ENCODE results near the gene UBE3B.

The UBE3B gene

GRCh38 chr12:109529691-109530640 lies 52.5 kb downstream of the UBE3B start:
- H3K36me3 ChIP-seq (ENCODE audit: control insufficient read depth in 1 of 2, insufficient read depth in 2 of 2, low read depth in 1 of 2, low read length in 2 of 2), result peaks cover 62 to 91% of the 10 kb centered on the region in 2 experiments
- no peak overlapping the region for H2BK5ac ChIP-seq (ENCODE audit: low read depth, low read length, poor library complexity, severe bottlenecking)
- H4K91ac ChIP-seq (ENCODE audit: low read length), result no peak overlapping the region
- H3K79me1 ChIP-seq (replicated peaks; ENCODE audit: low read length, poor library complexity, severe bottlenecking), result peaks cover 1% of the 10 kb centered on the region
- no peak overlapping the region for H2BK15ac ChIP-seq (ENCODE audit: low read depth, poor library complexity, severe bottlenecking)
- H3K18ac ChIP-seq (ENCODE audit: low read depth in 1 of 2, low read length in 2 of 2), result peak overlapping the region in 1 of 2 experiments; percentile 64
- H3K4ac ChIP-seq (ENCODE audit: low read depth in 1 of 2, low read length in 2 of 2), result peak overlapping the region in 1 of 2 experiments; percentile 32
- no peak overlapping the region for H2AK5ac ChIP-seq (ENCODE audit: low read length, severe bottlenecking)
- no peaks in the 10 kb centered on the region for H3K9me3 ChIP-seq (ENCODE audit: control insufficient read depth, low read length)
- H2BK12ac ChIP-seq (ENCODE audit: low read length in 2 of 2), result peak overlapping the region; percentile 54 to 56
- no peaks in the 10 kb centered on the region for H3K4me1 ChIP-seq (ENCODE audit: control insufficient read depth, insufficient read depth, low read depth, low read length)
- H3K23ac ChIP-seq (ENCODE audit: low read length in 2 of 2), result no peak overlapping the region
- H3K4me3 ChIP-seq (ENCODE audit: insufficient read depth in 1 of 2, low read depth in 1 of 2, low read length in 2 of 2), result no peak overlapping the region
- H3K14ac ChIP-seq (ENCODE audit: low read length in 2 of 2), result no peak overlapping the region
- no peak overlapping the region for H3K27ac ChIP-seq (ENCODE audit: low read length, poor library complexity, severe bottlenecking)
- no peaks in the 10 kb centered on the region for H3K27me3 ChIP-seq (ENCODE audit: control insufficient read depth in 1 of 2, insufficient read depth in 1 of 2, low read length in 2 of 2)
- no peak overlapping the region for H3K4me2 ChIP-seq (ENCODE audit: low read length, poor library complexity, severe bottlenecking)
- DNase-seq, result peak; percentile 18
- peak overlapping the region; percentile 31 for H4K8ac ChIP-seq (ENCODE audit: low read length)
- H2AFZ ChIP-seq (ENCODE audit: low read depth, low read length), result no peak overlapping the region
- H3K9ac ChIP-seq (ENCODE audit: low read length), result no peak overlapping the region
- no peak overlapping the region for H2BK120ac ChIP-seq (ENCODE audit: low read depth, low read length)
- WGBS, result 52% methylated on average over 16 of the region's 19 CpGs

- Histone ChIP-seq H4K91ac (ENCODE audit: low read length) (no peak overlapping the region), H3K36me3 (ENCODE audit: control insufficient read depth in 1 of 2, insufficient read depth in 2 of 2, low read depth in 1 of 2, low read length in 2 of 2) (peaks cover 69 to 91% of the 10 kb centered on the region in 2 experiments), H3K4me1 (ENCODE audit: control insufficient read depth, insufficient read depth, low read depth, low read length) (no peaks in the 10 kb centered on the region), H3K27me3 (ENCODE audit: control insufficient read depth in 1 of 2, insufficient read depth in 1 of 2, low read length in 2 of 2) (no peaks in the 10 kb centered on the region), H3K4me3 (ENCODE audit: insufficient read depth in 1 of 2, low read depth in 1 of 2, low read length in 2 of 2) (no peak overlapping the region), H3K23ac (ENCODE audit: low read length in 2 of 2) (no peak overlapping the region), H2BK12ac (ENCODE audit: low read length in 2 of 2) (no peak overlapping the region), H3K4me2 (ENCODE audit: low read length, poor library complexity, severe bottlenecking) (no peak overlapping the region), H2BK120ac (ENCODE audit: low read depth, low read length) (no peak overlapping the region), H3K4ac (ENCODE audit: low read depth in 1 of 2, low read length in 2 of 2) (no peak overlapping the region), H3K14ac (ENCODE audit: low read length in 2 of 2) (no peak overlapping the region), H2BK15ac (ENCODE audit: low read depth, poor library complexity, severe bottlenecking) (no peak overlapping the region), H2BK5ac (ENCODE audit: low read depth, low read length, poor library complexity, severe bottlenecking) (no peak overlapping the region), H3K27ac (ENCODE audit: low read length, poor library complexity, severe bottlenecking) (no peak overlapping the region), H4K8ac (ENCODE audit: low read length) (no peak overlapping the region), H3K9ac (ENCODE audit: low read length) (no peak overlapping the region), H3K18ac (ENCODE audit: low read depth in 1 of 2, low read length in 2 of 2) (no peak overlapping the region), H3K79me1 (replicated peaks; ENCODE audit: low read length, poor library complexity, severe bottlenecking) (peaks cover 1% of the 10 kb centered on the region), H2AFZ (ENCODE audit: low read depth, low read length) (no peak overlapping the region), H3K9me3 (ENCODE audit: control insufficient read depth, low read length) (no peaks in the 10 kb centered on the region), H2AK5ac (ENCODE audit: low read length, severe bottlenecking) (no peak overlapping the region)
- DNase-seq, result peak; percentile 68
- WGBS, result 0% methylated on average over 1 of the region's 2 CpGs
Measured at GRCh38 chr12:109531411-109531810, 54.0 kb downstream of the UBE3B start.

DNA sequence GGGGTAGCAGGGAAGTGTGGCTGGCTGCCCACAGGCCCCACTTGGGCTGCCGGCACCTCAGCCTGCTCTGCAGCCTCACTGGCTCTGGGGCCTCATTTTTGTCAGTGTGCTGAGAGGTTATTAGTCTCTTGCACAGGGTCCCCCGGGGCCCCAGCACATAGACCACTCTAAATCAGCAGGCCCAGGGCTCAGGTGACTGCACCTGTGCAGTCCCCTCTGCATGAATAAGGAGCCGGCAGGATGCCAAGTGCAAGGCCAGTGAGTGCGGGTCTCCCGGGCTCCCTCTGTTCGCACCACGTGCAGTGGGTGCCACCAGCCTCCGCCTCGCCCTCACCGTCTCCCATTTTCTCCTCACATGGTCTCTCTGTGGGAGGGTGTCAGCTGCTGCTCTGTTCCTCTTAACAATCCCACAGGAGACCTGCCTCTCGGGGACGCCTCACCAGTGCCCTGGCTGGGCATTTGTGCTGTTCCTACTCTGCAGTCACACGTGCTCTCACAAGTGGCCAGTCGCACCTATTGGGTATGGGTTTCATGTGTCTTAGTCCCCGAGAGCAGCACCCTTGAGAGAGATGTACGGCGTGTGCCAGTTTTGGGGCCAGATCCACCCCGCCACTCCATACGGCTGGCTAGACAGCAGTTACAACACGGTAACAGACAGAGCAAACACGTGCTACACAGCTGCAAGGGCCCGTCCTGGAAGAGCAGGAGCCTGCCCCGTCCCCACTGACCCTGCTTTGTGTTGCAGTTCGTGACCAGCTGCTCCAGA lies 55.5 kb downstream of the UBE3B start:
- H2AK5ac ChIP-seq (ENCODE audit: low read length, severe bottlenecking), result no peak overlapping the region
- WGBS, result 90% methylated on average over 24 of the region's 24 CpGs
- H3K18ac ChIP-seq (ENCODE audit: low read depth in 1 of 2, low read length in 2 of 2), result no peak overlapping the region
- no peak overlapping the region for H3K27ac ChIP-seq (ENCODE audit: low read length, poor library complexity, severe bottlenecking)
- DNase-seq, result no peak
- no peaks in the 10 kb centered on the region for H3K4me1 ChIP-seq (ENCODE audit: control insufficient read depth, insufficient read depth, low read depth, low read length)
- peak overlapping the region in 1 of 2 experiments; percentile 10 for H2BK12ac ChIP-seq (ENCODE audit: low read length in 2 of 2)
- H2BK5ac ChIP-seq (ENCODE audit: low read depth, low read length, poor library complexity, severe bottlenecking), result no peak overlapping the region
- no peaks in the 10 kb centered on the region for H3K27me3 ChIP-seq (ENCODE audit: control insufficient read depth in 1 of 2, insufficient read depth in 1 of 2, low read length in 2 of 2)
- no peak overlapping the region for H3K9ac ChIP-seq (ENCODE audit: low read length)
- H2AFZ ChIP-seq (ENCODE audit: low read depth, low read length), result no peak overlapping the region
- no peak overlapping the region for H3K4me3 ChIP-seq (ENCODE audit: insufficient read depth in 1 of 2, low read depth in 1 of 2, low read length in 2 of 2)
- H4K8ac ChIP-seq (ENCODE audit: low read length), result no peak overlapping the region
- no peaks in the 10 kb centered on the region for H3K79me1 ChIP-seq (replicated peaks; ENCODE audit: low read length, poor library complexity, severe bottlenecking)
- no peak overlapping the region for H3K4ac ChIP-seq (ENCODE audit: low read depth in 1 of 2, low read length in 2 of 2)
- H3K9me3 ChIP-seq (ENCODE audit: control insufficient read depth, low read length), result no peaks in the 10 kb centered on the region
- peaks cover 60 to 79% of the 10 kb centered on the region in 2 experiments for H3K36me3 ChIP-seq (ENCODE audit: control insufficient read depth in 1 of 2, insufficient read depth in 2 of 2, low read depth in 1 of 2, low read length in 2 of 2)
- H3K14ac ChIP-seq (ENCODE audit: low read length in 2 of 2), result no peak overlapping the region
- no peak overlapping the region for H2BK15ac ChIP-seq (ENCODE audit: low read depth, poor library complexity, severe bottlenecking)
- H3K23ac ChIP-seq (ENCODE audit: low read length in 2 of 2), result no peak overlapping the region
- H4K91ac ChIP-seq (ENCODE audit: low read length), result no peak overlapping the region
- H2BK120ac ChIP-seq (ENCODE audit: low read depth, low read length), result no peak overlapping the region
- no peak overlapping the region for H3K4me2 ChIP-seq (ENCODE audit: low read length, poor library complexity, severe bottlenecking)

GRCh38 chr12:109533487-109533740 lies 56.0 kb downstream of the UBE3B start:
- H3K23ac ChIP-seq (ENCODE audit: low read length in 2 of 2), result no peak overlapping the region
- H4K91ac ChIP-seq (ENCODE audit: low read length), result no peak overlapping the region
- no peak overlapping the region for H3K9ac ChIP-seq (ENCODE audit: low read length)
- H3K18ac ChIP-seq (ENCODE audit: low read depth in 1 of 2, low read length in 2 of 2), result no peak overlapping the region
- DNase-seq, result no peak
- no peak overlapping the region for H2AFZ ChIP-seq (ENCODE audit: low read depth, low read length)
- H3K4ac ChIP-seq (ENCODE audit: low read depth in 1 of 2, low read length in 2 of 2), result no peak overlapping the region
- no peak overlapping the region for H2BK120ac ChIP-seq (ENCODE audit: low read depth, low read length)
- no peaks in the 10 kb centered on the region for H3K27me3 ChIP-seq (ENCODE audit: control insufficient read depth in 1 of 2, insufficient read depth in 1 of 2, low read length in 2 of 2)
- peaks cover 58 to 74% of the 10 kb centered on the region in 2 experiments for H3K36me3 ChIP-seq (ENCODE audit: control insufficient read depth in 1 of 2, insufficient read depth in 2 of 2, low read depth in 1 of 2, low read length in 2 of 2)
- no peaks in the 10 kb centered on the region for H3K4me1 ChIP-seq (ENCODE audit: control insufficient read depth, insufficient read depth, low read depth, low read length)
- H3K14ac ChIP-seq (ENCODE audit: low read length in 2 of 2), result no peak overlapping the region
- H3K79me1 ChIP-seq (replicated peaks; ENCODE audit: low read length, poor library complexity, severe bottlenecking), result no peaks in the 10 kb centered on the region
- H3K4me2 ChIP-seq (ENCODE audit: low read length, poor library complexity, severe bottlenecking), result no peak overlapping the region
- no peak overlapping the region for H2BK5ac ChIP-seq (ENCODE audit: low read depth, low read length, poor library complexity, severe bottlenecking)
- no peak overlapping the region for H2AK5ac ChIP-seq (ENCODE audit: low read length, severe bottlenecking)
- H4K8ac ChIP-seq (ENCODE audit: low read length), result no peak overlapping the region
- no peaks in the 10 kb centered on the region for H3K9me3 ChIP-seq (ENCODE audit: control insufficient read depth, low read length)
- WGBS, result 97% methylated on average over 8 of the region's 8 CpGs
- H3K4me3 ChIP-seq (ENCODE audit: insufficient read depth in 1 of 2, low read depth in 1 of 2, low read length in 2 of 2), result no peak overlapping the region
- H2BK15ac ChIP-seq (ENCODE audit: low read depth, poor library complexity, severe bottlenecking), result no peak overlapping the region
- H3K27ac ChIP-seq (ENCODE audit: low read length, poor library complexity, severe bottlenecking), result no peak overlapping the region
- no peak overlapping the region for H2BK12ac ChIP-seq (ENCODE audit: low read length in 2 of 2)

Measured in mesenchymal stem cell (in vitro differentiated cells and primary cell).